GM18517 (cell line): ENCODE results near the gene RBMS3.
"Not testable (repeated sequence)": the region's sequence is repeated elsewhere in the genome, so short reads cannot be mapped to it uniquely, and the experiment has no call there.

Source experiments
- ATAC-seq: cut with Tn5 transposase; IDR thresholded peaks from one replicate; pipeline ENCODE4 v1.9.1; 2021; ENCODE audit warnings: mild to moderate bottlenecking, moderate library complexity; ENCODE audit not compliant: unreplicated experiment

RBMS3 gene

DNA sequence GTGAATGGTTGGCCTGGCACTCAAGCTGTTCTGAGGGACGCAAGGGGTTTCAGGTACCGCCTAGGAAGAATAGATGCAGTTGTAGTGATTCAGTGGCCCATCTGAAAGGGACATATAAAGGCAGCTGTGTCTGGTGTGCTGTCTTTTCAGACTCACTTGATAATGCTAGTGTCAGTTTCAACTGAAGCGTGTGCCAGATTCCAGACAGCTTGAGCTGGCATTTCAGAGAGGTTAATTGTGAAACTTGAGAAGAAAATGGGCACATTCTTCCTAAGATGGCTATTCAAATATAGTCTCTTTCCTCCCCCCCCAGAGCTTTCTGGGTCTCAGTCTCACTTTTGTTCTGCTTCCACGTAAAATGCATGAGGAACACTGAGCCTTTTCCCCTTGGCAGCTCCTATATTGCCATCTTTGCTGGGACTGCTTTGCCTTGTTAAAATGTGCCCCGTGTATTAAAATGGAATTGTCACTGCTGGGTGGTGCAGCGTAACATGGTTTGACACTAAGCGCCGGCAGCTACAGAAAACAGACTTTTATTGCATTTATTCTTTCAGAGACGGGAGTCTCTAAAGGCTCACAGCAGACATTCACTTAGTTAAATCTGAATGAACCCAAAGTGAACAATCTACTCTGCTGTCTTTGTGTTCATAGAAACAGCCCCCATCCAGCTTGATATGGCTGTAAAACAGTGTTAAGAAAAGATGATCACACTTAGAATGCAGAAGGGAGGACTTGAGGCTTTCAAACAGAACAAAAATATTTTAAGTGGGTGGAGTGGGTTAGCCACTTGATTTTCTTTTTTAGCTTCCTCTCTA lies 478.7 kb downstream of the RBMS3 start:
- ATAC-seq: no peak

DNA sequence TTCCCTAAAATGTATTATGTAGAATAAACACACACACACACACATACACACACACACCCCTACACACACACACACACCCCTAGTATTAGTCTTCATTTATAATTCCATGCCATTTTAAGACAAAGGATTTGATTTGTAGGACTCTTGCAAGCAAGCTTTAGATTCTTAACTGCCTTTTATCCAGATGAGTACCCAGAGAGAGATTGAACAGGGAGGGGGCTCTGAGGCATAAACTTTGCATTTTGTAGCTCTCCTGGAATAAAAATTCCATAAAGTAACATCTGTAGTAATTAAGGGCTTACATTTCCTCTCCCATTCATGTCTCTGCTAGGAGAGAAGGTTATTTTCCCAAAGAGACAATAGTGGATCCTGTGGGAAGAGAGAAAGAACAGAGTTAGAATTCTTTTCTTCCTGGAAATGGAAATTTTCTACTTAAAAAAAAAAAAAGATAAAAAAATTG lies 479.4 kb downstream of the RBMS3 start:
- no peak for ATAC-seq

- no peak for ATAC-seq
Measured at GRCh38 chr3:29761517-29761916, 480.6 kb downstream of the RBMS3 start.

DNA sequence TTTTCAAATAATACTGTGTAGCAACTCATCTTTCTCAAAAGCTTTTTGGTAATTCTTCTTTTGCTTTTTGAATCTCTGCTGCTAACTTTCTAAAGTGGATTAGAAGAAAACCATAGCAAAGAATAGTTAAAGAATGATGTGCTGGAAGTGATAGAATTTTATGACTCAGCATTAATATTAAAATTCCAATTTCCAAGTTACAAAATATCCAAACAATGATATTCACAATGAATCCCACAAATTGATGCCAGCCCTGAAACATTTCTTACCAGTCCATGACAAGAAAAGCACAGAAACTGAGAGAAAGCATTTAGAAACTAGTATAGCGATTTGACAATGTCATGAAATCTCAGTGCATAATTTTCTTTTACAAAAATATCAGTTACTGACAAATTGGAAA lies 482.2 kb downstream of the RBMS3 start:
- ATAC-seq: no peak

DNA sequence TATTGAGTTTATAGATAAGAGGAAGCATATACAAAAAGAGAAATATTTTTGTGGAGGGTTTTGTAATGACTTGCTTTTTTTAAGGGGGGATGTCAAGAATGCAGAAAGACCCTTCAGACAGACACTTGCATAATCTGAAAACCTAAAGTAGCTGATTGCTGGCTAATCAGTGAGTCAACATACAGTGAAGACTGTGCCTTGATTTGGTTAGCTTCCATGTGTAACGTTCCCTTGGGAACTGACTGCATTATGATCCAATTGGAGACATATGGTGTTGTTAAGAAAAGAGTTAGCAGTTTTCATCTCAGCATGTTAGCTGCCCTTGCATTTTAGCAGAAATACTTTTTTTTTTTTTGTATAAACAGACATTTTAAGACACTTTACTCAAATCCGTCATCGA lies 483.2 kb downstream of the RBMS3 start:
- ATAC-seq: no peak

- ATAC-seq: no peak
Measured at GRCh38 chr3:29764603-29765254, 483.9 kb downstream of the RBMS3 start.

- no peak for ATAC-seq
Measured at GRCh38 chr3:29771602-29772001, 490.7 kb downstream of the RBMS3 start.

GRCh38 chr3:29772436-29772835 lies 491.6 kb downstream of the RBMS3 start:
- no peak for ATAC-seq

DNA sequence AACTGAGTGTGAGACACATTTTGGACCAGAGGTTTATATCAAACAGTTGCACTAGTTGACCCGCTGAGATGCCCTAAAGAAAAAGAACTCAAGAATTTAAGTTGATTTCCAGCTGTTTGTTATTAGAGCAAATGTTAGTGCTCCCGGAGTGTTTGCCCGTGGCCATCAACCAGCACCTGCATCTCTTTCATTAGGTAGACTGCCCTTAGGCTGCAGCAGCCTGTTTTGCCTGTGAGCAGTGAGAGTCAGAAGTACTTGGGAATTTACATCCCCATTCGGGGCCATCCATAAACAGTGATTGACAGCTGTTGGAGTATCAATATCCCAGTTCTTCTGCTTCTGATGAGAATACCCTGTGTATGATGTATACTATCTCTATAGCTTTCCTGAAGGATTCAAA lies 492.6 kb downstream of the RBMS3 start:
- ATAC-seq: no peak

DNA sequence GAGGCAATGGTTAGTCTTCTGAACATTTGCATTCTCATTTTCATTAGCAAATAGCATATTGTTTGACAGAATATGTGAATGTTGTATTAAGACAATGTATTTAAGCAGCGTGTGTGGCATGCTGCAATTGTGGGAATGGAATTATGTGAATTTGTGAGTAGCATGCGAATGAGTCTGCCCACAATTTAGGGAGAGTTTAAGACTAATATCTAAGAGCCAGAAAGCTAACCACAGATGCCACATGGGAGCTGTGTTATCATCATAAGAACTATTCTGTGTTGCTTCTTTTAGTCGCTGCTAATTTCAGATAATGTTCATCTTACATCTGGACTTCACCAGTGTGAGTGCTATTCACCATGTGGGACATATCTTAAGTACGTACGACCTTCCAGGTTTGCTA lies 494.5 kb downstream of the RBMS3 start:
- ATAC-seq: no peak

DNA sequence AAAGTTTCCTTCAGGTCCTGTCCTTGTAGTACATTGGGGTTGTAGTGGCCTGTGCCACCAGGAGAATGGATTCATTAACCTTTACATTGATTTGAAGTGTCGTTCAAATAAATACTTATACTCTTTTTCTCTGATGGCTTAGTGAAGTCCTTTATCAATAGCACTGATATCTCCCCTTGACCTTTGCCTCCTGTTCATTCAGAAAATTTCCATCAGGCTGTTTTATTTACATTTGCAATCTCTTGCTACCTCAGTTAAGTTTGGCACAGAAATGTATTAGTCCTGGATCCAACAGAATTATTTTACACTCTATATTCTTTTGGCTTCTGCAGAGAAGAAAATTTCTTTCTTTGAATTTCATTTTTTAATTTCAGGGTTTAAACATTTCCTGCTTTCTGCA lies 497.0 kb downstream of the RBMS3 start:
- no peak for ATAC-seq

DNA sequence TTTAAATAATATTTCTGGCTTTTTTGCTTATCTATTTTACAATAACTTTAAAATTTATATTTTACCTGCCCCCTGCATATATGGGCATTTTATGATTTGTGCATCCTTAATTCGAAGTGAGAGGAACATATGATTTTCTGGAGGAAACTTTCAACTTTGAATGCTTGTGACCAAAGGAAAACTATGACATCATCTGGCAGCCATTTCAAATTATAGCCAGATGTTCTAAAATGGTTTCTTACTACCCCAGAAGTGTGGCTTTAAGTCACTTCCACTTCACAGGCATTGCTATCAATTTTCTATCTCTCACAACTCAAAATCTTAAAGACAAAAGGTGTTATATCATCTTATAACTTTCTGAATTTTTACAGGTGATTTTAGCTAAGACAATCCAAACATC lies 508.8 kb downstream of the RBMS3 start:
- no peak for ATAC-seq

- ATAC-seq: no peak
Measured at GRCh38 chr3:29796808-29797207, 515.9 kb downstream of the RBMS3 start.

DNA sequence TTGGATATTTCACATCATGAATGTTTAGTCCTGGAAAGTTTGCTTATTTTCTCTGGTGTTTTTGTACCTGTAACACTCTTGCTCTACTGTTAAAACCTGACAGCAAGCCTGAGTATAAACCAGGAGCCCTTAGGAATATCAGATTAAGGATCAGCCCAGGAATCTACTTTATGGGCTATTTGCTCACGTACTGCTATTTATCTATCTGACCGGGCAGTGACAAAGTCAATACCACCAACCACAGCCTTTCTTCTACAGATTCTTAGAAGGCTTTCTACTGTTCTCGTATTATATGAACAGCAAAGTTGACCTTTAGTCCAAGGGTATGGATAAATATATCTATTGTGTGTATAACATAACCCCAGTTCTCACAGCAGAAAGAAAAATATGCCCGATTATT lies 521.2 kb downstream of the RBMS3 start:
- no peak for ATAC-seq

- no peak for ATAC-seq
Measured at GRCh38 chr3:29804044-29804443, 523.2 kb downstream of the RBMS3 start.

DNA sequence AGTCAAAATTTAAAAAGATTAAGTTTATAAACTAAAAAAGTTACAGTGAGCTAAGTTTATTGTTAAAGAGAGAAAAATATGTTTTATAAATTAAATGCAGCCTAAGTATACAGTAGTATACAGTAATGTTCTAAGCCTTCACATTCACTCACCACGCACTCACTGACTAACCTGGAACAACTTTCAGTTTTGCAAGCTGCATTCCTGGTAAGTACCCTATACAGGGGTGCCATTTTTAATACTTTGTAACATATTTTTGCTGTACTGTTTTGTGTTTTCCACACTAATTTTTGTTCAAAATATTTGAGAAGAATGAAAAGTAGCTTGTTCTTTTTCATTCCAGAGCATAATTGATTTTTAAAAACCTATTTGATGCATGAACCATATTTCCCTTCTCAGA lies 524.9 kb downstream of the RBMS3 start:
- no peak for ATAC-seq

GRCh38 chr3:29808324-29808723 lies 527.5 kb downstream of the RBMS3 start:
- ATAC-seq: not testable (repeated sequence)

- ATAC-seq: no peak
Measured at GRCh38 chr3:29822071-29822470, 541.2 kb downstream of the RBMS3 start.

DNA sequence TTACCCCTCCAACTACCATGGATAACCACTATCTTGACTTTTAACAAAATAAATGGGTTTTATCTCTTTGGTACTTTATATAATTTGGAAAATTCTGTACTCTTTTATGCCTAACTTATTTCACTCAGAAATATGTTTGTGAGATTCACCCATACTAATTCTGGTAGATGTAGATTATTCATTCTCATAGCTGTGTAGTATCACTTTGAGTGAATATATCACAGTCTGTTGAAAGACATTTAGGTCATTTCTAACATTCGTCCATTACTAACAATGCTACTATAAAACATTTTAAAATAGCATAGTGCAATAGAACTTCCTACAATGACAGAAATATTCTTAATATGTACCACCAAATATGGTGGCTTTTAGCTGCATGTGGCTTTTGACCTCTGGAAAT lies 542.4 kb downstream of the RBMS3 start:
- no peak for ATAC-seq

- ATAC-seq: no peak
Measured at GRCh38 chr3:29826712-29827111, 545.8 kb downstream of the RBMS3 start.

- no peak for ATAC-seq
Measured at GRCh38 chr3:29827756-29828155, 546.9 kb downstream of the RBMS3 start.

GRCh38 chr3:29829340-29829739 lies 548.5 kb downstream of the RBMS3 start:
- no peak for ATAC-seq
